Neuronal stem cell (in vitro differentiated cells): ENCODE results near the gene NUDCD3.
A peak's percentile ranks its signal among the peaks of the same experiment; 100 is the strongest.

Experiments
- DNase-seq: peaks from one replicate; pipeline ENCODE4 v3.0.0-alpha.2; 2013; ENCODE audit warnings: low spot score
- H2AFZ ChIP-seq: one replicate; pipeline ENCODE4 v1.6.1; 2013; ENCODE audit warnings: mild to moderate bottlenecking, low read length, inconsistent platforms
- H2AK5ac ChIP-seq: 2 replicates; pipeline ENCODE4 v1.6.1; 2013; ENCODE audit warnings: low read depth, mild to moderate bottlenecking, inconsistent platforms, low read length, moderate library complexity, mixed read lengths
- H2BK120ac ChIP-seq: 2 replicates; pipeline ENCODE4 v1.6.1; 2013; ENCODE audit warnings: low read depth, mild to moderate bottlenecking, inconsistent platforms, low read length, moderate library complexity, mixed read lengths
- H2BK12ac ChIP-seq: one replicate; pipeline ENCODE4 v1.6.1; 2013; ENCODE audit warnings: low read length, inconsistent platforms
- H2BK15ac ChIP-seq: 2 replicates; pipeline ENCODE4 v1.6.1; 2013; ENCODE audit warnings: mild to moderate bottlenecking, low read length, inconsistent platforms, mixed read lengths
- H2BK5ac ChIP-seq: one replicate; pipeline ENCODE4 v1.6.1; 2013; ENCODE audit warnings: inconsistent platforms, mild to moderate bottlenecking, low read length, moderate library complexity
- H3K14ac ChIP-seq: one replicate; pipeline ENCODE4 v1.6.1; 2013; ENCODE audit warnings: low read length, inconsistent platforms
- H3K18ac ChIP-seq: 2 replicates; pipeline ENCODE4 v1.6.1; 2013; ENCODE audit warnings: low read length, inconsistent platforms
- H3K23ac ChIP-seq: 2 replicates; pipeline ENCODE4 v1.6.1; 2013; ENCODE audit warnings: low read depth, mild to moderate bottlenecking, mixed read lengths, low read length, inconsistent platforms; ENCODE audit not compliant: poor library complexity
- H3K27ac ChIP-seq: replicated peaks from 3 replicates; pipeline ENCODE4 v1.5.1; 2013; ENCODE audit warnings: low read length, inconsistent platforms
- H3K27me3 ChIP-seq, 3 experiments: 2 replicates each; pipeline ENCODE4 v1.6.1; 2013; ENCODE audit warnings: low read length in 3 of 3, mild to moderate bottlenecking in 2 of 3, inconsistent platforms in 1 of 3, low read depth in 1 of 3, mixed read lengths in 1 of 3, moderate library complexity in 1 of 3; ENCODE audit not compliant: control insufficient read depth in 3 of 3, insufficient read depth in 3 of 3
- H3K36me3 ChIP-seq, 2 donors: replicated peaks in 1 of 2; 2 replicates each; pipeline ENCODE4 v1.6.1; 2013; ENCODE audit warnings: low read length in 2 of 2; ENCODE audit not compliant: control insufficient read depth in 2 of 2, insufficient read depth in 2 of 2
- H3K4ac ChIP-seq: 2 replicates; pipeline ENCODE4 v1.6.1; 2013; ENCODE audit warnings: inconsistent platforms, mild to moderate bottlenecking, low read length, moderate library complexity
- H3K4me1 ChIP-seq, 2 donors: 1 replicate in 1 of 2; 2 replicates in 1 of 2; pipeline ENCODE4 v1.6.1; 2013; ENCODE audit warnings: low read length in 2 of 2, low read depth in 1 of 2; ENCODE audit not compliant: control insufficient read depth in 2 of 2, insufficient read depth in 1 of 2
- H3K4me2 ChIP-seq: one replicate; pipeline ENCODE4 v1.6.1; 2013; ENCODE audit warnings: mild to moderate bottlenecking, low read length, inconsistent platforms; ENCODE audit not compliant: insufficient read depth, poor library complexity, severe bottlenecking
- H3K4me3 ChIP-seq, 2 donors: 2 replicates each; pipeline ENCODE4 v1.5.1; 2013; ENCODE audit warnings: low read length in 2 of 2, mild to moderate bottlenecking in 2 of 2, inconsistent platforms in 1 of 2, moderate library complexity in 1 of 2
- H3K79me1 ChIP-seq: one replicate; pipeline ENCODE4 v1.6.1; 2013; ENCODE audit warnings: low read depth, mild to moderate bottlenecking, inconsistent platforms, low read length, moderate library complexity
- H3K9ac ChIP-seq: one replicate; pipeline ENCODE4 v1.6.1; 2013; ENCODE audit warnings: mild to moderate bottlenecking, low read depth, low read length, inconsistent platforms; ENCODE audit not compliant: poor library complexity
- H3K9me3 ChIP-seq, 2 donors: replicated peaks in 1 of 2; 2 replicates each; pipeline versions ENCODE3 to v1.6.1; 2013; ENCODE audit warnings: low read length in 2 of 2, mild to moderate bottlenecking in 2 of 2, inconsistent platforms in 1 of 2, low read depth in 1 of 2, mixed read lengths in 1 of 2, moderate library complexity in 1 of 2; ENCODE audit not compliant: control insufficient read depth in 2 of 2, insufficient read depth in 1 of 2
- H4K8ac ChIP-seq: one replicate; pipeline ENCODE4 v1.6.1; 2013; ENCODE audit warnings: low read depth, mild to moderate bottlenecking, inconsistent platforms, low read length, moderate library complexity
- H4K91ac ChIP-seq: one replicate; pipeline ENCODE4 v1.6.1; 2013; ENCODE audit warnings: low read length, low read depth, mild to moderate bottlenecking, inconsistent platforms; ENCODE audit not compliant: poor library complexity
- WGBS, 2 donors: extraction: QIAGEN DNeasy Blood & Tissue Kit; methylation state at CpG; one replicate each; pipeline ENCODE4 v1.1.7; 2013; ENCODE audit warnings: missing lambda C conversion rate in 2 of 2, mixed read lengths in 1 of 2; ENCODE audit not compliant: insufficient read length in 2 of 2, insufficient replicate concordance in 1 of 2; ENCODE audit errors: extremely low coverage in 2 of 2; 5-methylcytosine and 5-hydroxymethylcytosine counted together

The NUDCD3 gene

GRCh38 chr7:44534501-44534900 is 44.0 kb upstream of the NUDCD3 start:
- H2AFZ ChIP-seq, result no peak overlapping the region
- DNase-seq, result peak; percentile 24
- no peak overlapping the region for H3K4me3 ChIP-seq
- H3K79me1 ChIP-seq, result no peaks in the 10 kb centered on the region
- peak overlapping the region; percentile 53 for H2AK5ac ChIP-seq
- no peak overlapping the region for H3K23ac ChIP-seq
- H4K8ac ChIP-seq, result no peak overlapping the region
- WGBS, 2 donors, result no CpG with 5 or more reads among the region's 7 CpGs
- no peak overlapping the region for H2BK15ac ChIP-seq
- H3K9ac ChIP-seq, result no peak overlapping the region
- no peak overlapping the region for H3K27ac ChIP-seq
- no peak overlapping the region for H4K91ac ChIP-seq
- peaks cover 0 to 2% of the 10 kb centered on the region in 2 donors for H3K4me1 ChIP-seq
- no peak overlapping the region for H3K4me2 ChIP-seq
- peak overlapping the region; percentile 57 for H3K14ac ChIP-seq
- H3K36me3 ChIP-seq, result no peaks in the 10 kb centered on the region
- H2BK120ac ChIP-seq, result no peak overlapping the region
- H2BK5ac ChIP-seq, result no peak overlapping the region
- no peak overlapping the region for H3K4ac ChIP-seq
- H3K18ac ChIP-seq, result peak overlapping the region; percentile 41
- H3K9me3 ChIP-seq, result no peaks in the 10 kb centered on the region
- peaks cover 0 to 2% (median 0%) of the 10 kb centered on the region in 3 experiments for H3K27me3 ChIP-seq
- peak overlapping the region; percentile 25 for H2BK12ac ChIP-seq

DNA sequence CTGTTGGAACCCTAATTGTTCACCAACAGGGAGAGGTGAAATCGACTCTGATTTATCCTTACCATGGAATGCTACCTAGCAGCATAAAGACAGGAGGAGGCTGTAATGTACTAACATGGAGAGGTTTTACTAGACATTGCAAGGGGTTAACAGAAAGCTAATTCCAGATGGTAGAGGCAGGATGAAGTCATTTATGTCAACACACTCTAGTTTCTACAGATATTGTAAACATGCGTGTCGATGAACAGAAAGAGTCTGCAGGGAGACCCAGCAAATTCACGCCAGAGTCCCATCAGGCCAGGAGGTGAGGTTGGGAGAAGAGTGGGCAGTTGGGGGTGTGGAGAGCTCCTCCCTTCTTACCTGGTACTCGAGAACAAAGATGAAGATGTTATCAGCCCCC is 43.6 kb upstream of the NUDCD3 start:
- H3K9ac ChIP-seq, result no peak overlapping the region
- no peak overlapping the region for H2BK15ac ChIP-seq
- peak overlapping the region; percentile 41 for H3K18ac ChIP-seq
- no peak overlapping the region for H4K91ac ChIP-seq
- peak overlapping the region; percentile 25 for H2BK12ac ChIP-seq
- H3K4me3 ChIP-seq, result no peak overlapping the region
- DNase-seq, result no peak
- peak overlapping the region; percentile 53 for H2AK5ac ChIP-seq
- no peaks in the 10 kb centered on the region for H3K36me3 ChIP-seq
- WGBS, 2 donors, result no CpG with 5 or more reads among the region's 5 CpGs
- H3K9me3 ChIP-seq, result no peaks in the 10 kb centered on the region
- no peak overlapping the region for H4K8ac ChIP-seq
- no peak overlapping the region for H2BK5ac ChIP-seq
- H2AFZ ChIP-seq, result no peak overlapping the region
- H2BK120ac ChIP-seq, result no peak overlapping the region
- no peak overlapping the region for H3K27ac ChIP-seq
- H3K23ac ChIP-seq, result no peak overlapping the region
- no peak overlapping the region for H3K4me2 ChIP-seq
- H3K27me3 ChIP-seq, result no peaks in the 10 kb centered on the region
- no peak overlapping the region for H3K14ac ChIP-seq
- no peaks in the 10 kb centered on the region for H3K79me1 ChIP-seq
- peaks cover 0 to 2% of the 10 kb centered on the region in 2 donors for H3K4me1 ChIP-seq
- H3K4ac ChIP-seq, result no peak overlapping the region

DNA sequence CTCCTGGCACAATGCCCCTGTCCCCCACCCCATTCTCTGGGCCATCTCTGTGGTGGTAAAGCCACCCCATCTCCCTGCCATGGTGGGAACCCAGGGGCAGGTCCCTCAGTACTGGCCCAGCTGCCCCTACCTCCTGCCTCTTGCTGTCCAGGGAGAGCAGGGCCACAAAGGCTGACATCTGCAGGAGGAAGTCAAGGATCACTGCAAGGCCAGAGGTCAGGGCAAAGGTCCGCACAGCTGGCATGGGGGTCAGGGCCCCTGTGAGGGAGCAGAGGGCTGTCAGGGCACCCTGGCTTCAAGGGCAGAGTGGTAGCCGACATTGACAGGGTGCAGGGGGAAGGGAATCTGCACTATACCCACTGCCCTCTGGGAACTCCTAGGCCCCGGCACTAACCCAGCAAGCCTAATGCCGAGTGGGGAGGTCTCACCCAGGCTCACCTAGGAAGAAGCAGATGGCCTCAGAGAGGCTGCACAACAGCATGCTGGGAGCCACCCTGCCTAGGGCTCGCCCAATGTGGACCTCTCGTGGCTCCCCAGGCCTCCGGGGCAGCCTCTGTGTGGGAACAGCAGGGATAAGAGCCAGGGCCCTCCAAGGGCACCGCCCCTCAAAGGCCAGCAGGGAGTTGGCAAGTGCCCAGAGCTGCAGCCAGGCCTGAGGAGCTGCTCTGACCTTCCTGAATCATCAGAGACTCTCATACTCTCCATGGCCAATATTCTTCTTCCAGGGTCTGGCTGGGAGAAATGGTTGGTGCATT is 43.0 kb upstream of the NUDCD3 start:
- Histone ChIP-seq H3K36me3 (no peaks in the 10 kb centered on the region), H2BK12ac (peak overlapping the region; percentile 75), H4K91ac (no peak overlapping the region), H3K18ac (no peak overlapping the region), H3K4me2 (no peak overlapping the region), H3K9me3 (no peaks in the 10 kb centered on the region), H3K23ac (no peak overlapping the region), H3K14ac (peak overlapping the region; percentile 84), H2BK5ac (peak overlapping the region; percentile 75), H3K4me1 (peaks cover 0 to 2% of the 10 kb centered on the region in 2 donors), H3K27ac (no peak overlapping the region), H2AFZ (no peak overlapping the region), H3K79me1 (no peaks in the 10 kb centered on the region), H2BK15ac (no peak overlapping the region), H3K4me3 (no peak overlapping the region), H2AK5ac (peak overlapping the region; percentile 65), H2BK120ac (no peak overlapping the region), H3K4ac (no peak overlapping the region), H3K9ac (peak overlapping the region; percentile 60), H4K8ac (no peak overlapping the region), H3K27me3 (no peaks in the 10 kb centered on the region)
- no CpG with 5 or more reads among the region's 8 CpGs for WGBS, 2 donors
- DNase-seq, result no peak

DNA sequence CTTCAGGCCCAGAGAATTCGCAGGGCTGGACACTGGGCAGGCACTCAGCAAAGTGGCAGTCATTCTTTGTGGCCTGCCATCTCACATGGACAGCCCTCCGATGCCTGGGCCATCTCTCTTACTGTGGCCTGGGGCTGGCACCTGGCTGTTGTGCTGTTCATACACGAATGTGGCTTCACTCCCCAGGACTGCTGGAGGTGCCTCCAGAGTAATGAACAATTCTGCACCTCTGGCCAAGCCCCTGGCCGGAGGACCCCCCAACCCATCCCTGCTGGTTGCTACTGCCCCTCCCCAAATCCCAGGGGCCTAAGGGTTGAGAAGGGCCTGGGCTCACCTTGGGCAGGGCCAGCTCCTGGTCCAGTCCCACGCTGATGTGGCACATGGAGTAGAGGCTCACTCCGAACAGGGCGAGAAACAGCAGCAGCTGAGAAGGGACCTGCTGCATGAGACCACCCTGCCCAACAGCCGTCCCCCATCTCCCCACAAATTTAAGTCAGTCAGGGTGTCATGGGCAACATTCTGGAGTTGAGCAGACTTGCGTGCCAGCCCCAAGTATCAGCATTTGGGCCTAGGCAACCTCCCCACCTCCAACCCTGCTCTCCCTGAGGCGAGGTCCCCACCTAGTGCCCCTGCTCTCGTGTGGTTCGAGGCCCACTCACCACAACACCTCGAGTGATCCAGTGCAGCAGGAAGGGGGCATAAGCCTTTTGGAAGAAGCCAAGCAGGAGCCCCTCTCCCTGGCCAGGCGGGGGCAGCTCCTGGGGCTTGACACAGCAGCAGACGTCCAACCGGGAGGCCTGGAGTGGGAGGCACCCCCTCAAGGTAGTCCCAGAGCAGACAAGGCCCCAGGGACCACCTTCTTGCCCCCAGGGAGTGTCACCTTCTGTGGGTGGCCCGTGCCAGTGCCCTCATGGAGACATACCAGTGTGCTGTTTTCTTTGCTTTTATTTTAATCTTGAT is 41.2 kb upstream of the NUDCD3 start:
- no peaks in the 10 kb centered on the region for H3K36me3 ChIP-seq
- no peak overlapping the region for H4K91ac ChIP-seq
- no peak overlapping the region for H2BK12ac ChIP-seq
- H2BK15ac ChIP-seq, result no peak overlapping the region
- peak overlapping the region; percentile 38 for H3K14ac ChIP-seq
- H2BK120ac ChIP-seq, result peak overlapping the region; percentile 61
- no peaks in the 10 kb centered on the region for H3K79me1 ChIP-seq
- H3K4me3 ChIP-seq, result no peak overlapping the region
- DNase-seq, result no peak
- H3K9me3 ChIP-seq, result peaks cover 0 to 2% of the 10 kb centered on the region in 2 donors
- peak overlapping the region; percentile 84 for H2AK5ac ChIP-seq
- H2AFZ ChIP-seq, result no peak overlapping the region
- H3K4me1 ChIP-seq, result peaks cover 0 to 2% of the 10 kb centered on the region in 2 donors
- no peaks in the 10 kb centered on the region for H3K27me3 ChIP-seq
- WGBS, 2 donors, result no CpG with 5 or more reads among the region's 17 CpGs
- peak overlapping the region; percentile 80 for H3K23ac ChIP-seq
- no peak overlapping the region for H3K27ac ChIP-seq
- no peak overlapping the region for H3K18ac ChIP-seq
- no peak overlapping the region for H3K9ac ChIP-seq
- H3K4ac ChIP-seq, result no peak overlapping the region
- no peak overlapping the region for H3K4me2 ChIP-seq
- no peak overlapping the region for H2BK5ac ChIP-seq
- H4K8ac ChIP-seq, result peak overlapping the region; percentile 23
